ENCODE measurements around the gene TSPAN17.

- TF ChIP-seq CTCF (IDR thresholded peaks at IDR 0.05) (no peak), POLR2A (IDR thresholded peaks at IDR 0.05) (no peak)
These were observed 17.2 kb downstream of the TSPAN17 start for GRCh38 chr5:176664479-176664878.

Measured in body of pancreas (tissue), 4 donors.